HG03378 (cell line): ENCODE results near the gene ZBTB16.

Experiments used
- ATAC-seq: cut with Tn5 transposase; IDR thresholded peaks from one replicate; pipeline ENCODE4 v1.9.1; 2021; ENCODE audit warnings: mild to moderate bottlenecking, moderate library complexity; ENCODE audit not compliant: unreplicated experiment

ZBTB16 gene

GRCh38 chr11:114180301-114181055 is 121.0 kb downstream of the ZBTB16 start:
- ATAC-seq: no peak

GRCh38 chr11:114181195-114181594 is 121.7 kb downstream of the ZBTB16 start:
- no peak for ATAC-seq

- ATAC-seq: no peak
Measured at GRCh38 chr11:114181752-114182151, 122.2 kb downstream of the ZBTB16 start.

GRCh38 chr11:114182471-114183043 is 123.0 kb downstream of the ZBTB16 start:
- no peak for ATAC-seq

GRCh38 chr11:114183044-114183511 is 123.6 kb downstream of the ZBTB16 start:
- no peak for ATAC-seq

- no peak for ATAC-seq
Measured at GRCh38 chr11:114185436-114185835, 125.9 kb downstream of the ZBTB16 start.

- ATAC-seq: no peak
Measured at GRCh38 chr11:114187173-114187572, 127.7 kb downstream of the ZBTB16 start.

GRCh38 chr11:114188851-114189570 is 129.5 kb downstream of the ZBTB16 start:
- ATAC-seq: no peak

GRCh38 chr11:114190630-114191029 is 131.1 kb downstream of the ZBTB16 start:
- no peak for ATAC-seq

GRCh38 chr11:114191893-114192292 is 132.4 kb downstream of the ZBTB16 start:
- ATAC-seq: no peak

GRCh38 chr11:114192841-114193389 is 133.4 kb downstream of the ZBTB16 start:
- ATAC-seq: no peak

- ATAC-seq: no peak
Measured at GRCh38 chr11:114193730-114194679, 134.5 kb downstream of the ZBTB16 start.

- ATAC-seq: no peak
Measured at GRCh38 chr11:114194702-114195101, 135.2 kb downstream of the ZBTB16 start.

GRCh38 chr11:114195151-114195550 is 135.6 kb downstream of the ZBTB16 start:
- ATAC-seq: no peak

GRCh38 chr11:114195981-114196731 is 136.6 kb downstream of the ZBTB16 start:
- ATAC-seq: no peak

GRCh38 chr11:114196997-114197703 is 137.6 kb downstream of the ZBTB16 start:
- ATAC-seq: no peak

- no peak for ATAC-seq
Measured at GRCh38 chr11:114197799-114198500, 138.4 kb downstream of the ZBTB16 start.

- no peak for ATAC-seq
Measured at GRCh38 chr11:114199051-114199450, 139.5 kb downstream of the ZBTB16 start.
